SK-N-SH (cell line): ENCODE measurements around the gene CD72. TPM values are rescaled to one million over a fixed set of nuclear protein-coding genes. Genes with fewer than 3 reads are reported as not detected.
A peak's percentile ranks its signal among the peaks of the same experiment; 100 is the strongest.

Source experiments
- CTCF ChIA-PET: fragments of 300-600, 350-600 bp; formaldehyde crosslinking; extraction: SDS; loops from one replicate; lab custom pipeline; 2021; lab: Yijun Ruan, JAX
- POLR2A ChIA-PET: fragments of 350-600 bp; sonication (Branson Sonifier 250); formaldehyde crosslinking; extraction: SDS; loops from one replicate; lab custom pipeline; 2020; ENCODE audit warnings: antibody characterized with exemption, inconsistent platforms; lab: Yijun Ruan, JAX
- DNase-seq: peaks from one replicate; pipeline ENCODE4 v3.0.0; 2012
- H2AFZ ChIP-seq: fragments of 200-600 bp; sonication (generic); 2 replicates; pipeline ENCODE4 v1.8.1; 2016; ENCODE audit warnings: antibody characterized with exemption, mild to moderate bottlenecking, low read depth
- H3F3A ChIP-seq: fragments of 200-600 bp; sonication (generic); replicated peaks from 2 replicates; pipeline ENCODE3; 2016; ENCODE audit warnings: antibody characterized with exemption, mild to moderate bottlenecking; ENCODE audit not compliant: insufficient read depth
- H3K27ac ChIP-seq, 2 experiments: fragments of 200-500 bp in 1 of 2; fragments of 200-600 bp in 1 of 2; sonication (Bioruptor generic) in 1 of 2; sonication (generic), shearing (Covaris generic) in 1 of 2; 2 replicates each; pipeline versions ENCODE4 v1.5.1 to v1.6.1; 2014 to 2016; ENCODE audit warnings: low read depth in 2 of 2, inconsistent platforms in 1 of 2, low read length in 1 of 2, mild to moderate bottlenecking in 1 of 2, mixed read lengths in 1 of 2
- H3K27me3 ChIP-seq: fragments of 200-600 bp; sonication (generic), shearing (Covaris generic); 2 replicates; pipeline ENCODE4 v1.6.1; 2016; ENCODE audit warnings: mixed run types; ENCODE audit not compliant: insufficient read depth
- H3K36me3 ChIP-seq, 2 experiments: fragments of 200-500 bp in 1 of 2; fragments of 200-600 bp in 1 of 2; sonication (Bioruptor generic) in 1 of 2; sonication (generic) in 1 of 2; replicated peaks in 1 of 2; 2 replicates each; pipeline versions ENCODE3 to v1.5.1; 2014 to 2016; ENCODE audit warnings: low read length in 1 of 2, mild to moderate bottlenecking in 1 of 2; ENCODE audit not compliant: insufficient read depth in 2 of 2, control insufficient read depth in 1 of 2
- H3K4me1 ChIP-seq, 2 experiments: fragments of 200-500 bp in 1 of 2; fragments of 200-600 bp in 1 of 2; sonication (Bioruptor generic) in 1 of 2; sonication (generic), shearing (Covaris generic) in 1 of 2; 2 replicates each; pipeline versions ENCODE4 v1.5.1 to v1.6.1; 2014 to 2016; ENCODE audit warnings: low read depth in 1 of 2, low read length in 1 of 2, mixed run types in 1 of 2; ENCODE audit not compliant: insufficient read depth in 2 of 2, control insufficient read depth in 1 of 2
- H3K4me2 ChIP-seq: fragments of 200-600 bp; sonication (generic), shearing (Covaris generic); 2 replicates; pipeline ENCODE4 v1.6.1; 2017; ENCODE audit warnings: mixed run types
- H3K4me3 ChIP-seq, 2 experiments: fragments of 200-500 bp in 1 of 2; fragments of 200-600 bp in 1 of 2; sonication (Bioruptor generic) in 1 of 2; sonication (generic), shearing (Covaris generic) in 1 of 2; 2 replicates each; pipeline versions ENCODE4 v1.5.1 to v1.8.1; 2014 to 2016; ENCODE audit warnings: low read depth in 2 of 2, inconsistent platforms in 1 of 2, low read length in 1 of 2, mild to moderate bottlenecking in 1 of 2, mixed read lengths in 1 of 2, moderate library complexity in 1 of 2
- H3K79me2 ChIP-seq: fragments of 200-600 bp; sonication (generic); 2 replicates; pipeline ENCODE4 v1.8.1; 2017; ENCODE audit warnings: mild to moderate bottlenecking; ENCODE audit not compliant: insufficient read depth
- H3K9ac ChIP-seq: fragments of 200-600 bp; sonication (generic); 2 replicates; pipeline ENCODE4 v1.6.1; 2017; ENCODE audit warnings: mixed run types
- H3K9me2 ChIP-seq: fragments of 200-600 bp; sonication (generic); 2 replicates; pipeline ENCODE4 v1.6.1; 2017; ENCODE audit warnings: mixed run types
- H3K9me3 ChIP-seq: fragments of 200-600 bp; sonication (generic); 2 replicates; pipeline ENCODE4 v1.6.1; 2017; ENCODE audit warnings: mixed run types, mild to moderate bottlenecking, moderate library complexity
- H4K20me1 ChIP-seq: fragments of 200-600 bp; sonication (generic); 2 replicates; pipeline ENCODE4 v1.6.1; 2017; ENCODE audit warnings: mild to moderate bottlenecking, mixed run types; ENCODE audit not compliant: insufficient read depth
- CHD2 ChIP-seq: fragments of 150-350 bp; IDR thresholded peaks from 2 replicates; pipeline ENCODE4 v1.6.1; 2018; ENCODE audit warnings: low read length; ENCODE audit not compliant: partially characterized antibody
- ELF1 ChIP-seq: IDR thresholded peaks from 2 replicates; pipeline ENCODE4 v1.4.0; 2012
- EP300 ChIP-seq, 2 experiments: IDR thresholded peaks; 2 replicates each; pipeline versions ENCODE4 v1.4.0 to v1.6.1; 2012; ENCODE audit warnings: borderline replicate concordance in 1 of 2, low read depth in 1 of 2, low read length in 1 of 2
- EZH2phosphoT487 ChIP-seq: fragments of 200-600 bp; sonication (generic); IDR thresholded peaks from 2 replicates; pipeline ENCODE4 v1.6.1; 2017; ENCODE audit warnings: low read depth, mixed run types, mild to moderate bottlenecking, antibody characterized with exemption, moderate library complexity, borderline replicate concordance
- FOSL2 ChIP-seq: IDR thresholded peaks from 2 replicates; pipeline ENCODE4 v1.4.0; 2012; ENCODE audit warnings: low read depth, mild to moderate bottlenecking, moderate library complexity, borderline replicate concordance
- FOXJ3 ChIP-seq: sonication (generic); formaldehyde crosslinking; IDR thresholded peaks from 2 replicates; pipeline ENCODE4 v1.5.1; 2020; ENCODE audit warnings: mild to moderate bottlenecking, missing genetic modification reagents
- FOXM1 ChIP-seq: IDR thresholded peaks from 2 replicates; pipeline ENCODE4 v1.4.0; 2012; ENCODE audit warnings: low read depth, mild to moderate bottlenecking
- GATA2 ChIP-seq: sonication (generic); formaldehyde crosslinking; IDR thresholded peaks from 2 replicates; pipeline ENCODE4 v1.5.0; 2020; ENCODE audit warnings: mild to moderate bottlenecking, missing genetic modification reagents
- MEF2A ChIP-seq: IDR thresholded peaks from 2 replicates; pipeline ENCODE4 v1.4.0; 2012; ENCODE audit warnings: low read depth, borderline replicate concordance
- MXI1 ChIP-seq: IDR thresholded peaks from 2 replicates; pipeline ENCODE4 v1.6.1; 2012; ENCODE audit warnings: mild to moderate bottlenecking, low read depth, low read length, improper control_type of control experiment
- NRF1 ChIP-seq: IDR thresholded peaks from 2 replicates; pipeline ENCODE4 v1.6.1; 2012; ENCODE audit warnings: low read depth, mild to moderate bottlenecking, low read length
- PBX3 ChIP-seq: IDR thresholded peaks from 2 replicates; pipeline ENCODE4; 2012
- POLR2AphosphoS5 ChIP-seq: IDR thresholded peaks from 2 replicates; pipeline ENCODE4 v1.6.1; 2012; ENCODE audit warnings: low read depth, low read length
- RAD21 ChIP-seq: IDR thresholded peaks from 2 replicates; pipeline ENCODE4 v1.6.1; 2012; ENCODE audit warnings: mild to moderate bottlenecking, low read length
- RCOR1 ChIP-seq: fragments of 150-350 bp; IDR thresholded peaks from 2 replicates; pipeline ENCODE4 v1.6.1; 2017; ENCODE audit warnings: antibody characterized with exemption, low read length
- REST ChIP-seq: IDR thresholded peaks from 2 replicates; pipeline ENCODE4 v1.6.1; 2012; ENCODE audit warnings: mild to moderate bottlenecking, low read depth, low read length, moderate library complexity
- RFX5 ChIP-seq: IDR thresholded peaks from 2 replicates; pipeline ENCODE4 v1.6.1; 2012; ENCODE audit warnings: mild to moderate bottlenecking, improper control_type of control experiment, low read length
- SIN3A ChIP-seq: IDR thresholded peaks from 2 replicates; pipeline ENCODE4 v1.6.1; 2012; ENCODE audit warnings: low read depth, mild to moderate bottlenecking, low read length, moderate library complexity, borderline replicate concordance
- SMC3 ChIP-seq: IDR thresholded peaks from 2 replicates; pipeline ENCODE4 v1.6.1; 2012; ENCODE audit warnings: low read depth, low read length, improper control_type of control experiment
- TAF1 ChIP-seq: IDR thresholded peaks from 2 replicates; pipeline ENCODE4 v1.6.1; 2012; ENCODE audit warnings: low read depth, mild to moderate bottlenecking, low read length, moderate library complexity, borderline replicate concordance
- USF2 ChIP-seq: fragments of 150-350 bp; IDR thresholded peaks from 2 replicates; pipeline ENCODE4 v1.6.1; 2017; ENCODE audit warnings: antibody characterized with exemption, low read length, low read depth, borderline replicate concordance
- YY1 ChIP-seq: IDR thresholded peaks from 2 replicates; pipeline ENCODE4 v1.4.0; 2012; ENCODE audit warnings: low read depth, mild to moderate bottlenecking
- WGBS: methylation state at CpG from one replicate; pipeline ENCODE4 v1.1.6; 2017; ENCODE audit warnings: low lambda C conversion rate; 5-methylcytosine and 5-hydroxymethylcytosine counted together
- polyA plus RNA-seq, 3 experiments: library from polyadenylated mRNA; depleted of rRNA; stranded (reverse); fragments of >200 nt; gene quantifications; 2 replicates each; pipeline ENCODE4 v1.2.3, GENCODE V29; 2012
- TF ChIP-seq, protein P1 (sequence below): IDR thresholded peaks from 2 replicates; pipeline ENCODE4 v1.4.0; 2012; ENCODE audit warnings: low read depth, borderline replicate concordance
- TF ChIP-seq, protein P2 (sequence below): fragments of 150-350 bp; IDR thresholded peaks from 2 replicates; pipeline ENCODE4 v1.6.1; 2016; ENCODE audit warnings: mild to moderate bottlenecking, low read depth, low read length

The CD72 gene
- polyA plus RNA-seq, 1 of the 3 experiments (the other 2 are of a cell fraction), result 2.7 TPM

- Histone ChIP-seq H3K36me3 (peaks cover 0 to 11% of the 10 kb centered on the region in 2 experiments), H3K4me3 (peak within 1 kb of the TSS; percentile 61 to 65), H3K9me3 (no peaks in the 10 kb centered on the region), H3K4me2 (peak within 1 kb of the TSS; percentile 76), H3K27me3 (no peaks in the 10 kb centered on the region), H3K79me2 (peaks cover 23% of the 10 kb centered on the region), H4K20me1 (no peaks in the 10 kb centered on the region), H3K27ac (peak within 1 kb of the TSS; percentile 53 to 80), H3K4me1 (peaks cover 0 to 12% of the 10 kb centered on the region in 2 experiments; a peak in 1 of 4 replicates), H3K9me2 (no peaks in the 10 kb centered on the region), H3F3A (peaks cover 31% of the 10 kb centered on the region), H2AFZ (peak within 1 kb of the TSS; percentile 92), H3K9ac (peak within 1 kb of the TSS; percentile 70; the same call in 1 of the 2 replicates)
- POLR2A ChIA-PET, result interaction anchor here (0.6 to 2.8 kb wide), 6 partner anchors 11 to 150 kb away, joined by 3 to 11 read pairs (median 4); partner anchors contain the start of genes CREB3, HINT2 and TLN1
- CTCF ChIA-PET, result interaction anchor here (0.7 to 3.4 kb wide), 17 partner anchors 8 to 551 kb away, joined by 3 to 30 read pairs (median 4); partner anchors contain the start of genes CA9, CREB3, TLN1 and TPM2
- 15% methylated on average over 35 of the region's 58 CpGs for WGBS
- DNase-seq, result peak; percentile 98
- no peak for TF ChIP-seq USF2
- TF ChIP-seq REST, result no peak
- TF ChIP-seq, protein P1, sequence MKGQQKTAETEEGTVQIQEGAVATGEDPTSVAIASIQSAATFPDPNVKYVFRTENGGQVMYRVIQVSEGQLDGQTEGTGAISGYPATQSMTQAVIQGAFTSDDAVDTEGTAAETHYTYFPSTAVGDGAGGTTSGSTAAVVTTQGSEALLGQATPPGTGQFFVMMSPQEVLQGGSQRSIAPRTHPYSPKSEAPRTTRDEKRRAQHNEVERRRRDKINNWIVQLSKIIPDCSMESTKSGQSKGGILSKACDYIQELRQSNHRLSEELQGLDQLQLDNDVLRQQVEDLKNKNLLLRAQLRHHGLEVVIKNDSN, result no peak
- TF ChIP-seq ELF1, result peak; percentile 81
- TF ChIP-seq, protein P2, sequence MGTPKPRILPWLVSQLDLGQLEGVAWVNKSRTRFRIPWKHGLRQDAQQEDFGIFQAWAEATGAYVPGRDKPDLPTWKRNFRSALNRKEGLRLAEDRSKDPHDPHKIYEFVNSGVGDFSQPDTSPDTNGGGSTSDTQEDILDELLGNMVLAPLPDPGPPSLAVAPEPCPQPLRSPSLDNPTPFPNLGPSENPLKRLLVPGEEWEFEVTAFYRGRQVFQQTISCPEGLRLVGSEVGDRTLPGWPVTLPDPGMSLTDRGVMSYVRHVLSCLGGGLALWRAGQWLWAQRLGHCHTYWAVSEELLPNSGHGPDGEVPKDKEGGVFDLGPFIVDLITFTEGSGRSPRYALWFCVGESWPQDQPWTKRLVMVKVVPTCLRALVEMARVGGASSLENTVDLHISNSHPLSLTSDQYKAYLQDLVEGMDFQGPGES, result no peak
- TF ChIP-seq EZH2phosphoT487, result no peak
- TF ChIP-seq RCOR1, result no peak
- peak; percentile 8 for TF ChIP-seq CHD2
- peak; percentile 74 for TF ChIP-seq NRF1
- TF ChIP-seq MEF2A, result no peak
- TF ChIP-seq RAD21, result no peak; the same call in 1 of the 2 replicates
- TF ChIP-seq GATA2 (CRISPR knock-in tag), result no peak
- peak in 1 of 2 experiments; percentile 53; a peak in 2 of 4 replicates for TF ChIP-seq EP300 (IDR thresholded peaks at IDR 0.05; ENCODE audit: borderline replicate concordance in 1 of 2, low read depth in 1 of 2, low read length in 1 of 2)
- peak; percentile 94 for TF ChIP-seq MXI1
- no peak for TF ChIP-seq PBX3
- peak; percentile 87 for TF ChIP-seq FOXM1
- TF ChIP-seq YY1, result 0 out of 2 replicates have a peak, but pooled peaks have one; percentile 28
- no peak for TF ChIP-seq RFX5
- no peak for TF ChIP-seq SMC3
- TF ChIP-seq FOXJ3 (CRISPR knock-in tag), result 0 out of 2 replicates have a peak, but pooled peaks have one; percentile 22
- TF ChIP-seq FOSL2, result no peak
- TF ChIP-seq POLR2AphosphoS5, result peak; percentile 73
- TF ChIP-seq SIN3A, result peak; percentile 78; the same call in 1 of the 2 replicates
- TF ChIP-seq TAF1, result peak; percentile 50; the same call in 1 of the 2 replicates
Measured at GRCh38 chr9:35664531-35665470, 46.6 kb upstream of the CD72 start, which contains the start of gene ARHGEF39. Gene ARHGEF39, minus strand, starts transcription at chr9:35665195. Its CDS starts 26 bp downstream, at chr9:35665169.
